Subcutaneous adipose tissue (tissue), 4 donors: ENCODE data around the gene NUDT6. TPM values are rescaled to one million over a fixed set of nuclear protein-coding genes. Genes with fewer than 3 reads are reported as not detected.

Experiments
- CTCF ChIP-seq: fragments of 450-650 bp; IDR thresholded peaks from one replicate; pipeline ENCODE4 v1.5.1; 2016; ENCODE audit warnings: low read depth, mild to moderate bottlenecking, control low read depth, antibody characterized with exemption, moderate library complexity
- total RNA-seq, 4 donors: library from RNA; depleted of rRNA; stranded (reverse); fragments of >200 nt; gene quantifications; one replicate each; pipeline ENCODE4 v1.1.0, GENCODE V29; 2016

The NUDT6 gene
- total RNA-seq, 4 donors from 2014 or later: 6.0 to 9.2 (median 7.7) TPM

GRCh38 chr4:122930862-122931261, 8.5 kb upstream of the NUDT6 start:
- TF ChIP-seq CTCF: no peak

- TF ChIP-seq CTCF: no peak
Observed at GRCh38 chr4:122928930-122929329, 6.5 kb upstream of the NUDT6 start.

GRCh38 chr4:122922877-122923511, 597 bp upstream of the NUDT6 start:
- no peak for TF ChIP-seq CTCF

GRCh38 chr4:122921300-122921699, 1.1 kb downstream of the NUDT6 start:
- no peak for TF ChIP-seq CTCF

- TF ChIP-seq CTCF: no peak
Observed at GRCh38 chr4:122920473-122920872, 1.9 kb downstream of the NUDT6 start.

- TF ChIP-seq CTCF: no peak
Observed at GRCh38 chr4:122917731-122918130, 4.7 kb downstream of the NUDT6 start.

- TF ChIP-seq CTCF: no peak
Observed at GRCh38 chr4:122914938-122915337, 7.5 kb downstream of the NUDT6 start.
